Activated effector memory CD4-positive, alpha-beta T cell treated with Interleukin-2 at 50 U/mL for 16 hours (primary cell): ENCODE data around the gene ARHGAP11A.

Experiments
- DNase-seq: peaks from one replicate; pipeline ENCODE4 v3.0.0-alpha.2; 2020

ARHGAP11A gene

GRCh38 chr15:32688151-32688639 lies 72.9 kb downstream of the ARHGAP11A start:
- no peak for DNase-seq
